H1 (cell line): ENCODE measurements around the gene SNAPC1.

Experiments
- ATF2 ChIP-seq: IDR thresholded peaks from 2 replicates; pipeline ENCODE4 v1.6.1; 2012; ENCODE audit warnings: low read length, inconsistent platforms
- CREB1 ChIP-seq: IDR thresholded peaks from 2 replicates; pipeline ENCODE4 v1.6.1; 2012; ENCODE audit warnings: inconsistent platforms
- EGR1 ChIP-seq: IDR thresholded peaks from 2 replicates; pipeline ENCODE4 v1.6.1; 2011; ENCODE audit warnings: low read depth, low read length, borderline replicate concordance
- EZH2 ChIP-seq: fragments of 200-600 bp; sonication (generic); IDR thresholded peaks from 2 replicates; pipeline ENCODE4 v1.7.1; 2012; ENCODE audit warnings: low read depth, mild to moderate bottlenecking, moderate library complexity, low read length, inconsistent platforms; ENCODE audit not compliant: severe bottlenecking
- FOSL1 ChIP-seq: IDR thresholded peaks from 2 replicates; pipeline ENCODE4 v1.6.1; 2011; ENCODE audit warnings: mild to moderate bottlenecking, low read depth, low read length, moderate library complexity; ENCODE audit not compliant: insufficient read depth
- POLR2A ChIP-seq, 2 experiments: IDR thresholded peaks; 1 replicate in 1 of 2; 2 replicates in 1 of 2; pipeline ENCODE4 v1.6.1; 2011; ENCODE audit warnings: low read depth in 2 of 2, low read length in 2 of 2, mild to moderate bottlenecking in 2 of 2; ENCODE audit errors: control extremely low read depth in 1 of 2
- RAD21 ChIP-seq, 2 experiments: IDR thresholded peaks in 1 of 2; conservative IDR thresholded peaks in 1 of 2; 2 replicates each; pipeline ENCODE4 v1.6.1; 2011; ENCODE audit warnings: low read depth in 2 of 2, low read length in 2 of 2, improper control_type of control experiment in 1 of 2, inconsistent platforms in 1 of 2, mild to moderate bottlenecking in 1 of 2, moderate library complexity in 1 of 2
- RNF2 ChIP-seq: fragments of 200-900, 300-1000 bp; sonication (generic); IDR thresholded peaks from 2 replicates; pipeline ENCODE4 v1.7.1; 2016; ENCODE audit warnings: borderline replicate concordance, low read depth, mild to moderate bottlenecking, antibody characterized with exemption, low read length; ENCODE audit not compliant: poor library complexity, severe bottlenecking; ENCODE audit errors: missing control alignments
- TBP ChIP-seq: IDR thresholded peaks from 2 replicates; pipeline ENCODE4 v1.6.1; 2011; ENCODE audit warnings: low read depth, low read length, improper control_type of control experiment
- TF ChIP-seq, protein P1 (sequence below), 3 experiments: IDR thresholded peaks; 1 replicate in 2 of 3; 2 replicates in 1 of 3; pipeline versions ENCODE4 v1.5.1 to v1.6.1; 2011; ENCODE audit warnings: low read length in 3 of 3, mild to moderate bottlenecking in 3 of 3, inconsistent platforms in 2 of 3, low read depth in 1 of 3, moderate library complexity in 1 of 3; ENCODE audit not compliant: insufficient read depth in 1 of 3; ENCODE audit errors: control extremely low read depth in 1 of 3

GRCh38 chr14:61797309-61797708 lies 35.1 kb downstream of the SNAPC1 start:
- TF ChIP-seq, protein P1, sequence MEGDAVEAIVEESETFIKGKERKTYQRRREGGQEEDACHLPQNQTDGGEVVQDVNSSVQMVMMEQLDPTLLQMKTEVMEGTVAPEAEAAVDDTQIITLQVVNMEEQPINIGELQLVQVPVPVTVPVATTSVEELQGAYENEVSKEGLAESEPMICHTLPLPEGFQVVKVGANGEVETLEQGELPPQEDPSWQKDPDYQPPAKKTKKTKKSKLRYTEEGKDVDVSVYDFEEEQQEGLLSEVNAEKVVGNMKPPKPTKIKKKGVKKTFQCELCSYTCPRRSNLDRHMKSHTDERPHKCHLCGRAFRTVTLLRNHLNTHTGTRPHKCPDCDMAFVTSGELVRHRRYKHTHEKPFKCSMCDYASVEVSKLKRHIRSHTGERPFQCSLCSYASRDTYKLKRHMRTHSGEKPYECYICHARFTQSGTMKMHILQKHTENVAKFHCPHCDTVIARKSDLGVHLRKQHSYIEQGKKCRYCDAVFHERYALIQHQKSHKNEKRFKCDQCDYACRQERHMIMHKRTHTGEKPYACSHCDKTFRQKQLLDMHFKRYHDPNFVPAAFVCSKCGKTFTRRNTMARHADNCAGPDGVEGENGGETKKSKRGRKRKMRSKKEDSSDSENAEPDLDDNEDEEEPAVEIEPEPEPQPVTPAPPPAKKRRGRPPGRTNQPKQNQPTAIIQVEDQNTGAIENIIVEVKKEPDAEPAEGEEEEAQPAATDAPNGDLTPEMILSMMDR (IDR thresholded peaks at IDR 0.05; ENCODE audit: control extremely low read depth in 1 of 3, insufficient read depth in 1 of 3, low read depth in 1 of 3, low read length in 3 of 3): no peak
- TF ChIP-seq ATF2 (no peak), FOSL1 (no peak), POLR2A (IDR thresholded peaks at IDR 0.05; ENCODE audit: control extremely low read depth in 1 of 2, low read depth in 2 of 2, low read length in 2 of 2) (no peak), EZH2 (no peak), RNF2 (no peak), EGR1 (no peak), CREB1 (no peak), TBP (no peak), RAD21 (IDR thresholded peaks at IDR 0.05 in 1 of 2, conservative IDR thresholded peaks at IDR 0.05 in 1 of 2; ENCODE audit: low read depth in 2 of 2, low read length in 2 of 2) (no peak)
